CD4-positive, alpha-beta T cell treated with Interleukin-15 for 1 hour (primary cell): ENCODE results near the gene ITGA1.

Experiments used
- DNase-seq: peaks from one replicate; pipeline ENCODE4 v3.0.0-alpha.2; 2020

ITGA1 gene

DNA sequence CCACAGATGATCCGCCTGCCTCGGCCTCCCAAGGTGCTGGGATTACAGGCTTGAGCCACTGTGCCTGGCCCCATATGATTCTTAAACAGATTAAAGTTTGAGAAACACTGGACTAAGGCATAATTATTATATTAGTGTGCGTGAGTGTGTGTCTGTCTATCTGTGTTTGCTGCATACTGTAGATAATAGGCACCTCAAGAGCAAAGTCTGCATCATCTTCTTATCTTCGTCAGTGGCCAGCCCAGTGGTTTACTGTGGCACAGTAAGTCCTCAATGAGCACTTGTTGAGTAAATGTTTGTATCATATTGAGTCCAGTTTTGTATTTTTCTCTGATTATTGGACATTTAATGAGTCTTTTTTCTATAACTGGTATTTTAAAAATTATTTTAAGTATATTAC is 81.7 kb downstream of the ITGA1 start:
- no peak for DNase-seq

DNA sequence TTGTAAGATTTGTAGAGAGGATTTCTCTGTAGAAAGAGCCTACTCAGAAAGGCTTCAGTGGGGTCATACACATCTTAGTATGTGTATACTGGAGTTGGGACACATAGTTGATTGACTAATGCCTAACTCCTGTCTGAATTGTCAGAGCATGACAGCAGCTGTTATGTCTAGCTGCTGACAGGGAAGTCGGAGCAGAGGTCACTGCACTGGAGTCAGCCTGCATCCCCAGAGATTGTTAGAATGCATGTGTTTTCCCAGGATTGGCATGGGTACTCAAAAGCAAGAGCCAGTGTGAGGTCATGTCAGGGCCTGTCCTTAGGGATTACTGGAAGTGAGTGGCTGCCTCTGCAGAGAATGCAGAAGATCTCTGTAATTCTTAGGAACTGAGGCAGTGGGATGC is 82.7 kb downstream of the ITGA1 start:
- DNase-seq: no peak

DNA sequence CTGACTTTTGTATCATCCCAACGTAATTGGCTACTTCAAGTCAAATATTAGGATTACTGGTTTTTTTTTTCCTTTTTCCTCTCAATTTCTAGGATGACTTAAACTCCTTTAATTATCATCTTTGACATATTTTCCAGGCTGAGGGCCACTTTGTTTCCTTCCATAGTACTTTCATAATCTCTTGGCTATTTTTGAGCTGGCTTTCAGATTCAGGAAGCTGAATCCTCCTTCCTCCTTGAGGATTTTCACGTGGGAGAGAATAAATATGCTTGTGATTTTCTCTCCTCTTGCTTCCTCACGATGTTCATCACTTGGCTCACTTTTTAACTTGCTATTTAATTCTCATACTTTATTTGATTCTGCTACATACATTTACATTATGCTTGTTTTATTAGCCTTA is 88.1 kb downstream of the ITGA1 start:
- no peak for DNase-seq

DNA sequence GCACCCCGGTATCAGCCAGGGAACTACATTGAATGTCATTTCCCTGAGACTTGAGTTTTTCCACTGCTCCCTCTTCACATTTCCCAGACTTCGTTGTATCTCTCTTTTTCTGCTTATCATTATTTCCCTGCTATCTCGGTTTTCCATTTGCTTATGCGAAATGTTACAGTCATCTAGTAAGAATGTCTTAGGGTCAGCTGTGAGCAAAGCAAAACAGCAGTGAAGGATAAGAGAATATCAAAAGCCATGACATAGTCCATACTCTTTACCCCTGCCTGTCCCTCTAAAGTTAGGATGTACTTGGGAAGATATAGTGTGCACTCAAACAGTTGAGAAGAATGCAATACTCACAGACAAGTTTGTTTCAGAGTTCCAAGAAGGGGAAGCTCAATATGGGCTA is 88.7 kb downstream of the ITGA1 start:
- no peak for DNase-seq

DNA sequence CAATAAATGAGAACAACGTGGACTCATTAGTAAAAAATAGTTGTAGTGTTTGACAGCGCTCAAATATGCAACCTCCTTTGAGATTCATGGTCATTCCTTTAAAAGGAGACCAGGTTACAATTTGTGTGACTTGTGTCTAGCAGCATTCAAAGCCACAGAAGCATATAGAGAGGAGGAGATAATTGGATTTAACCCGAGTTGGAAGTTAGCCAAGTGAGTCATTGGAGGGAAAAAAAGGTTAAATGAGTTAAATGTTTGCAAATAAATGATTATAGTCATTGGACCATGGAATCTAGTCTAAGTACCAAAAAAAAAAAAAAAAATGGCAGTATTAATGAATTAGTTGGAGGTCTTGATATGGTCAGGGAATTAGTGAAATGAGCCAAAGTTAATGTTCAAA is 90.9 kb downstream of the ITGA1 start:
- DNase-seq: no peak

DNA sequence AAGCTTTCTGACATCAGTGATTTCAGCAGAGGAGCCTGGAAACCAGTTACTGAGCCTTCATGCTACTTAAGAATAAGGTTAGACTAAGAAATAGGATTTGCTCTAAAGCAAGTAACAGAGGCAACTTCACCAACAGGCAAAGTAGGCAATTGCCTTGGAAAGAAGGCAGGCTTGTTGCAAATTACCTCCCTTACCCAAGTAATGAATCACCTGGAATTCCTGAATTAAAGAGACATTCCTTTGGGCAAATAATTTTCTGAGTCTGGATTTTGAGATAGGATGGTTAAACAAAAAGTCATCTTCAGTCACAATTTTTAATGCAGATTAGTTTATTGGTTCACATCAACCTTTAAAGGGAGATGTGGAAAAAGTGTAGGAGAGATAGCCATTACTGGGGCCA is 92.8 kb downstream of the ITGA1 start:
- DNase-seq: no peak

DNA sequence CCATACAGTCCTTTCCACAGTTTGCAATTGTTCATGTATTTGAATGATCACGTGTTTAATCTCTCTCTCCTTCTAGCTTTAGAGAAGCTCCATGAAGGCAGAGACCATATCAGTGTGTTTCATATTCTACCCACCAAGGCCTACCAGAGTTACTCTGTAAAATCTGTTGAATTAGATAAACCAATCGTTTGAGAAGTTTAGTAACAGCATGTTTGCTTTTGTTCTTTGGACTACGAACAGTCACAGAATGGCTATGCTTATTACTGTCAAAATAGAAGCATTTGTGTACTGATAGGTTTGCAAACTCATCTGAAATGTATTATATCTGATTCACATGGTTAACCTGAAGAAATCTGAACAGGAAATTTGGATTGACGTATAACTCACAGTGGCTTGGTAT is 93.8 kb downstream of the ITGA1 start:
- DNase-seq: no peak

DNA sequence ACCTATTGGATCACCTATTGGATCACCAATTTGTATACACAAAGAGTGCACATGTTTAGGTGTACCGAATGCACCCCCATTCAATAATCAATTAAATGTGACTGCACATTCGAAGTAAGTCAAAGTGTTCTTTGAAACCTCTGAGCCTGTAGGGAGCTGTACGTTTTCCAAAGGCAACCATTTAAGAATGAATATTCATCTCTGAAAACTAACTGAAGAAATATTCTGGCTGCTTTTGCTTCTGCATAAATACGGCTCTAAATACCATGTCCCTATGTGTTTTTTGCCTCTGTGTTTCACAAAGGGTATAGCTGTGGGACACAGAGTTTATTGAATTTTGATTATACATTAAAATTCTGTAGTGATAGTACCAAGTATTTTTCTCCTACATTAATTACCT is 95.4 kb downstream of the ITGA1 start:
- no peak for DNase-seq

DNA sequence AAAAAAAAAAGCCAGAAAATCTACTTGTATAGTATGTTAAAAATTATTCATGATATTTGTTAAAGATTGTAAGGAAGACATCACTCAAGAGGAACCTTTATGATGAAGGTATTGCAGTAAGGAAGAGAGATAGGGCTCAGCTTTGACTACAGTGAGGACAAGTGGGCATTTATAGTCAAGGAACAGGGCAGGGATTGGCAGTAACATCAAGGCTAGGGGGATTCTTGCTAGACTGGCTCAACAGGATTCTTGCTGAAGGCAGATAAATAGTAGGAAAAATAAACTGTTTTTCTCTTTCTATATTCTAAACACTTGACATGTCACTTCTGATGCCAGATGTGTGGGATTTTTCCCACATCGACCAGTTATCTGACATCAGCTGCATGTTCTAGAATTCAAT is 96.7 kb downstream of the ITGA1 start:
- no peak for DNase-seq

DNA sequence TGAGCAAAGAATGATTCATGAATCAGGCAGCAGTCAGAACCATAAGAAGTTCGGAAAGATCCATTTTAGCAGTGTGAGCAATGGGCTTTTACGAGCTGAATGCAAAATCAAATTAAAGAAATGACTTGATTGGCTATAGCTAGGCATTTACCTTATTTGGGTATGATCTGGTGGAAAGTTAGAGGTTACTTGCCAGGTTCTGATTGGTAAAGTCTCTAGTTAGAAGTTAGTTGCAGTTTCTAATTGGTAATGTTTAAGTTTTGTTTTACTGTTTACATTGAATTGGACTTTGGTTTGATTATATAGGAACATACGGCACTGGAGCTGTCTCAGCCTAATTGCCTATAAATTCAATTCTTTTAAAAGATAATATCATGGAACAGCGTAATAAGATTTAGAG is 97.9 kb downstream of the ITGA1 start:
- no peak for DNase-seq

DNA sequence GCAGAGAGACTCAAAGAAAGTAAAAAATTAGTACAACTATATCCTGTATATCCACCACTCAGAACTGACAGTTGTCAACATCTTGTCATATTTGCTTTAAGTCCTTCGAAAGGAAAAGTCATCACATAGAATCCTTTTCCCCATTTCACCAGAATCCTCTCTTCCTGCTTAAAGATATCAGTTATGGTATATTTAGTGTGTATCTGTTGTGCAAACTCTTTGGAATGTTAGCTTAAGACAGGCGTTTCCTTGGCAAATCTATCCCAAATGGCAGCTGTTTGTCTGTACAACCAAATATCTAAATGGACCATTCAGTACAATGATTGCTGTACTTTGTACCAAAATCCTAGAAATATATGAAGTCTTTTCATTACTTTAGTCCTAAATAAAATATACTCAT is 98.5 kb downstream of the ITGA1 start:
- DNase-seq: no peak

DNA sequence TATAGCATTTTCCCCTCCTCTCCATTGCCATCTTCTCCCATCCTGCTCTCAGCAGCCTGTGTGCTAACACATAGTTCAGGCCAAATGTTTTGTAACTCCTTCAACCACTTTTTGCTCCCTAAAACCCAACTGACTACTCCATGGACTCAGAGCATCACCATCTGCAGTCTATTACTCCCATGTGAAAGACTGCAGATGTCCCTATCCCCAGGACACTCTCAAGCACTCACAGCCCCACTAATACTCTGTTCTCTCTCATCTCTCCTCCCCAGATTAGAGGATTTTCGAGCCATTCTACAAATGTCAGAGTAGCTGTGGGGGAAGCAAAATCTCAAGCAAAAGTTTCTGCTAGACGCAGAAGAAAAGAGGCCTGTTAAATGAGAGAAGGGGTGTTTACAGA is 99.3 kb downstream of the ITGA1 start:
- DNase-seq: no peak

DNA sequence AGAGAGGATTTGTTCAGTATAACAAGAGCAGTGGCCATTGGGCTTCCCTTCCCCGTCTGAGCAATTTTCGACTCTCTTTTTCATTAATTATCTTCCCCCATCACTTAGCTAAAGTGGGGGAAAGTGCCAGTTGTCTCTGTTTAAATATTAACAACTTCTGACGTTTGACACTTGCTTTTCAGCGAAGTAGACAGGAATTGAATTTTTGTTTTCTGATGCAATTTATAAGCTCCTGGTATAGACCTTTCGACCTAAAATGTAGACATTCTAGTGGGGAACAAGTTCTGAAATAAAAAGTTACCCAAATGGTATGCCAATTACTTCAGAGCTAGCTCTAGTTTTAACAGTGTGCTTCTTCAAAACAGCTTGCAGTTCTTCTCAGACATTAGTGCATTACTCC is 100.6 kb downstream of the ITGA1 start:
- no peak for DNase-seq

DNA sequence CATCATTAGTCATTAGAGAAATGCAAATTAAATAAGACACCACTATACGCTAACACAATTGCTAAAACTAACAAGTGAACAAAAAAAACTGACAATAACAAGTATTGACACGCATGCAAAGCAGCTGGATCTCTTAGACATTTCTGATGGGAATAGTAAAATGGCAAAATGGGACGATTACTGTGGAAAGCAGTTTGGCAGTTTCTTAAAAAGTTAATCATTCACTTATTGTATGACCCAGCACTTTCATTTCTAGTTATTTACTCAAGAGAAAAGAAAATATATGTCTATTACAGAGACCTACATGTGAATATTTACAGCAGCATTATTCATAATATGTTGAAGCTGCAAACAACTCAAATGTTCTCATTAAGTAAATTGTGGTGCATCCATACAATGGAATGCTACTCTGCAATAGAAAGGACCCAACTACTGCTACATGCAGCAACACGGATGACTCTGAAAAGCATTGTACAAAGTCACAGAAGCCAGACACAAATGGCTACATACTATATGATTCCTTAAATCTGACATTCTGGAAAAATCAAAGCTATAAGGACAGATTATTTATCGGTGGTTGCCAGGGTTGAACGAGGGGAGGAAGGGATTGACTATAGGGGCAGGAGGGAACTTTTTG is 104.6 kb downstream of the ITGA1 start:
- no peak for DNase-seq

DNA sequence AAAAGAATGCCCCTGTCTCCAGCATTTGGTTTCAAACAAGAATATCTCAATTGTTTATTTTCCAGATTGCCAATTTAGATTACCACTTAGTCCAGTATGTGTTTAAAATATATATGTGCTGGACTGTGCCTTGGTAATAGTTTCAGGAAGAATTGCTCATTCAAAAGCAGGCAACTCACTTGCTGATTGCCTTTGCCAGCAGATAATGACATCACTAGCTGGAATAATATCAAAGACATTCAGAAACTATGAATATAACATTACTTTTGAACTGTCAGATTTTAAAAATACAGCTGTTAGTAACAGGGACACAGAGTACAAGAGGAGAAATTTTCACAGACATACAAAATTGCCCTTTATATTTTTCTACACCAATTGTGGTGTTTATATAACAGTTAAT is 105.4 kb downstream of the ITGA1 start:
- no peak for DNase-seq

DNA sequence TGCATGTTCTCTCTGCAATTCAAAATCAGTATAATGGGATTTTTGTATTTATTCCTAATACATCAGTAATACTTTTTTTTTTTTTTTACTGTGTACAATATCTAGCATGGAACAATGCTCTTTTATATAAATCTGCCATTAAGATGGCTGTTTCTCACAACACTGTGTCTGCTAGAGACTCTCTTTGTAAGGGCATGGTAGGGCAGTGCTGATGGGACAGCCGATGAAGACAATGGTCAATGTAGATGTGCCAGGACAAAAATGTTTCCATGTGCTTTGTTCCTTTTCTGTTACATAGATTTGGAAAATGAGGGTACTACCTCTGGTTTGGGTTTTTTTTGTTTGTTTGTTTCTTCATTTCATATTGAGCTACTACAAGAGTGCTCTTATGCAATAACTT is 106.1 kb downstream of the ITGA1 start:
- DNase-seq: no peak

DNA sequence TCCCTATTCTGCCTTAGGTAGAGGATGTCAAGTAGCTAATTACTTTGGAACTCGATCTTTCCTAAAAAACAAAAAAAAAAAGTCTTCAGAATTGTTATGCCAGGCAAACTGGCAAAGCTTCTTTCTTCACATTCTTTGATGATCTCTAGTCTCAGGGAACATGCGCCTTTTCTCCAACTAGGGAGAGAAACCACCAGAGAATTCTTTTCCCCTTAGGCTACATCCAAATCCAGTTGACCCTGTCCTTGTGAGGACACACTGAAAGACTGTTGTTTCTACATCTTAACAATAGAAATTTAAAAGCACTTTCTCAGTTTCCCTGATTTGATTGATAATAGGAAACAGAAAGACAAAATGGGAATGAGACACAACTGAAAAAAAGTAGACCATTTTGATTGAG is 106.7 kb downstream of the ITGA1 start:
- no peak for DNase-seq

DNA sequence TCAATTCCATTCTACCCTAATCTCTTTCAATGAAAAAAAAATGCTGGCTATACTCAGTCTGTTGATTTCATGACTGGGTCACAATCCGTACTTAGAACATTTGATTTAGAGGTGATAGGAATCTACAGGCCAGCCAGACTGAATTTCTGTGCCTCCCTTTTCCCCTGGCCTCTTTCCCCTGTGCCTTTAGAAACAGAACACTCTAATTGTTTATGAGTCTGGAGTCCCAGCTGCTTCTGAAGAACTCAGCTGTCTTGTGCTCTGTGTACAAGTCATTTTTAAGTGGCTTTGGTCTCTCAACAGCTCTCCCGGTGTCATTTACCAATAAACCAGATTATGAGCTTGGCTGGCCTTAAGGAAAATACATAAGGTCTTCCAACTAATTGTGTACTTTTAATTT is 107.4 kb downstream of the ITGA1 start:
- DNase-seq: no peak

DNA sequence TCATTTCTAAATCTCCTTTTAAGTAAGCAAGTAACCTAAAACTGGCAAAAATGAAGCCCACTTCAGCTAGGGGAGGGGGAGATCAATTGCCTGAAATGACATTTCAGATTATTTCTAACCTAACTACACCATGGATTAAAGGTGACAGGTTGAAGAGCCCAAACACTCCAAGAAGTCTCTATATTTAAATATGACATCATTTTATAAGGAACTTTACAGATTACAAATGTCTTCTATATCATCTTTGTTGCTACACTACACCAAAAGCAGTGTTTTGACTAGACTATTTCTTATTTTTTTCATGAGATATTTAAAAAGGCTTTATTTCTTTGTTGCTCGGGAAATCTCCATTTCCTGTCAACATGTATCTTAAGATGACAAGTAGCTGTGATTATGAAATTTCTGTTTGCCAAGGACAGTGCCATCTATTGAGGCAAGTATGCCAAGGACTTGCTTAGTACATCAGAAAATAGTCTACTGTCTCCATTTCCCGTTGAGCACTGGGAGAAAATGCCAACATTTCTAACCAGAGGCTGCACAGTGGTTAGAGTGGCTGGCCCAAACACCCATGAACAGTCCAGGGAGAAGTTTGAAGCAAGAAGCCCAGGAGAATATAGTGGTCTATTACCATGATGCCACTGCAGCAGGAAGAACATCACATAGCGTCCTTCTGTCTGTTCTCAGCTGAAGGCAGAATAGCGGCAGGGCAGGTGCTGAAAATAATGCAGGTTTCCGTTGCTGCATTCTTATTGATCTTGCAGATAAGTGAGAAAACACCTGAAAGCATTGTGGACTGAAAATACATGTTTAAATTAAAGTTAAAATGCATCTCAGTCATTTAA is 108.1 kb downstream of the ITGA1 start:
- DNase-seq: no peak

DNA sequence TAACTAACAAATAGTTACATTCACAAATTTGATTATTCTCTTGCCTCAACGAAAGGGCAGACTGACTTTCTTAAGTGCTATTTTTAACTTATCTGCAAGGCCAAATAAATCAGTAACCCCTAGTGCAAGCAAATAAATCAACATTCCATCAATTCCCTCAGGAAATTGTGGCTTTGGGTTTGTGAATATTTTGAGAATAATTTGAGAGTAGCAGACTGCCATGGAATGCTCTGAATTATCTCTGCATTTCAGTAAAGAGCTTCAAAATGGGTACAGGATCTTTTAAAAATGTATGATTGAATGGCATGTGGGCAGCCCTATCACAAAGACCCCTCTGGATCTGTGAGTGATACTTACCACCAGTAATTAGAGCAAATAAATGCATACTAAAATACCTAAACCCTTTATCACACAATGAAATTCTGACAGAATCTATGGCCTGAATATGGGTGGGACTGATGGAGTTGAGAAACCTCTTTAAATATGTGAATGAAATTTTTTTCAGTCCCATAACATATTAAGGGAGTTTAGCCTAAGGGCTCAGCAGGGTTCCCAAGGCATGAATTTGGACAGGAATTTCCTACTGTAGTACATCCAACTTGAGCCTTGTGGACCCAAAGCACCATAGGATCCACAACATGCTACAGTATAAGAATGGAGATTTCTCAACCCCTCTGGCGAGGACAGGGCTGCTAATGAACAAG is 109.0 kb downstream of the ITGA1 start:
- no peak for DNase-seq

DNA sequence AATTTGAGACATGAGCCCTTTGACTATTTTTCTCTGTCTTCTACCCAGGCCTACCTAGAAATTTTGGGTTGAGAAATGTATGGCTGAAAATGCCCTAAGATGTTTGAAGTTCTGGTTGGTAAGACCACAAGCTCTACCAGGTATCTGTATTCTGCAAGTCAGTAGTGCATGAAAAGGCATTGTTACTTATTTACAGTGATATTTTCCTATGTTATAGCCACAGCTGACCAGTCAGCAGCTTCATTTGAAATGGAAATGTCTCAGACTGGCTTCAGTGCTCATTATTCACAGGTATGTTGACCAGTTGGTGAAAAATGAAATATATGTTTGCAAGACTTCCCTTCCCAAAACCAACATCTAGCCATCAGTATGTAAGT is 109.5 kb downstream of the ITGA1 start:
- DNase-seq: no peak

DNA sequence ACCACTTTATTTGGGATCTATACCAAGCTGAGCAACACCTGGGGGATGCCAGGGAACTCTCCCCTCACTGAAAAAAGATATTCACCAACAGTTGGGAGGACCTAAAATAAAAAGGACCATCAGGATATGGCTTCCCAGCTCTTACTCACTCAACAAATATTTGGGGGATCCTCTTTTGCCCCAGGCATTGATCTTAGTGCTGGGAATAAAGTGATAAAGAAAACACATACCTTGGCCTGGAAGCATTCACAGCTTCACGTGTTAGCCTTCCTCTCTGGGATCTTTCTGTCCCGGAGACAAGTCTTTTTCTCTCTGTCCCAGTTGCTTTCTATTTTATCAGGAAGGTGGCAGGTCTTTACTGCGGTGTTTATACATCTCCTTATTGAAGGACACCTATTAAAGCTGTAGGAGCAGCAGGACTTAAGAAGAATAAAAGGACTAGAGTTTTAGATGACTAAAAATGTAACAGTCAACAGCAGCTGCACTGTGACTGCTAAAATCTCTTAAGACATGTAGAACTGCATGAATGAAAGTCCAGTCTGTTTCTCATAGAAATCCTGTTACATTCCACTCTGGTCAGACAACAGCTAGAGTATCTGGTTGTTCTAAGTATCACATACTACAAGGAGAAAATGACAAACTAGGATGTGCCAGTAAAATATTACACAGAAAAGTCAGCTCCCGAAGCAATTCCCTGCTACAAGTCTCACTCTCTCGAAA is 111.4 kb downstream of the ITGA1 start:
- no peak for DNase-seq

DNA sequence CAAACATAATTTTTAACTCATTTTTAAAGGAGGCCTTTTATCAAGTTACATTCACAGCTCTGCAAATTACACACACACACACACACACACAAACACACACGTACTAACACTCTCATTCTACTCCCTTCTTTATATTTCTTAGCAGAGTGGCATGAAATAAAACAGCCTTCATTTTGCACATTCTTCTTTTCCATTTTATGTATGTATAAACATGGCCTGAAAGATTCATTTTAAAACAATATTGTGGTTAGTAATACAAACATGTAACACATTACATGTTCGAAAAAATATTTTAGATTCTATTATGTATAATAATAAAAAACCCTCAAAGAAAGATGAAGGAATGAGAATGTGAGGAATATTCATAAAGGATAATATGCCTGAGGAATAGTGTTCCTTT is 115.4 kb downstream of the ITGA1 start:
- no peak for DNase-seq

DNA sequence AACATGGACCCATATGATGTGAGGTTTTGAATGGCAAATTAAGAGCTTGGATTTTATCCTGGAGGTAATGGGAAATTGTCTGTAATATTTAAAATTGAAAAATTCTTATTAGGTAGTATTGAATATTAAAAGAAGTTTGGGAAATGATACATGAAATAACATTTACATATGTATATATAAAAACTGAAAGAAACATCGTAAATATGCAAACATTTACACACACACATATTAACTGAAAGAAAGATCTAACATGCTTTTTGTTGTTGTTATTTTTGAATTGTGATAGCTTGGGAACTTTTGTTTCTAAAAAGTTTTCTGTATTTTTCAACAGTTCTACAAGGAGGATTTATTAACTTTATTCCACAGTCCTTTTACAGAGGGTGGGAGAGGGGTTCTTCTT is 118.6 kb downstream of the ITGA1 start:
- no peak for DNase-seq
